ENCODE data around the gene FBXO36. TPM values are rescaled to one million over a fixed set of nuclear protein-coding genes. Genes with fewer than 3 reads are reported as not detected.

The FBXO36 gene
- total and polyA plus RNA-seq, 2 of the 13 experiments (the other 11 are each of a cell fraction or from before 2014, with no cell fraction given) = 2.8 TPM

DNA sequence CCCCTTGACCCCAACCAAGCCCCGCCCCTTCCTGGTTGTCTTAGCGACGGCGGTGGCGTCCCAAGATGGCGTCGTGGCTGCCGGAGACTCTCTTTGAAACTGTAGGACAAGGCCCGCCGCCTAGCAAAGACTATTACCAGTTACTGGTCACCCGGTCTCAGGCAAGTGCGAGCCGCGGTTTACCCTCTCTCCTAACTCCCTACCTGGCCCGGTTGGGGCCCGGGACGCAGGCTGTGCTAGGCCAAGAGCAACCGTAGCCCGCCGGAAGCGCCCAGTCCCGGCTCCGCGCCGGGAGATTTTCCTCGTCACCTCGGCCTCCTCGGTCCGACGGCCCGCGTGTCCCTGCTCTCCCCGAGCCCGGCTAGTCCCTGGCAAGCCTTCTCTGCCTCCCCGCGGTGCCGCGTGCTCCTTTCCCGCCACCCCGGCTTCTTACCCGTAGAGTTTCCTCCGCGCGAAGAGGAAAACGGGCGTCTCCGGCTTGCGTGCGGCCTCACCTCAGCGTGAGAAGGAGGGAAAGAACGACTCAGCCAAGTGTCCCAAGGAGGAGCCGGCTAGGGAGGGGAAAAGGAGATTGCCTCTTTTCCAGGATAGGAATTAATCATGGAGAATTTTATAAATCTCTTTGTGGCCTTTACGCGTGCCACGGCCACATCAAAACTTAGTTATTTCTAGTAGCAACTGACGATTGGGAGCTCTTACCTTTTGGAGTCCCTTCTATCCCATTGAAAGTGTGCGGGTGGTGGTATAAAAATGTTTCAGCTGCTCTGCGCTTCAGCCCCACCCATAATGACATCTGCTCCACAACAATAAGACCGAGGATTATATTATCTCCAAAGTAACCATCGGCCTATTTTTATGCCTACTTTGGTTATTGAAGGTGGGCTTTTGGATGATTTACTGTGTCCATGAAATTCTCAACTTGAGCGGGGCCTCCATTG, at the start of gene FBXO36 (continued):
- TF ChIP-seq, protein P1, sequence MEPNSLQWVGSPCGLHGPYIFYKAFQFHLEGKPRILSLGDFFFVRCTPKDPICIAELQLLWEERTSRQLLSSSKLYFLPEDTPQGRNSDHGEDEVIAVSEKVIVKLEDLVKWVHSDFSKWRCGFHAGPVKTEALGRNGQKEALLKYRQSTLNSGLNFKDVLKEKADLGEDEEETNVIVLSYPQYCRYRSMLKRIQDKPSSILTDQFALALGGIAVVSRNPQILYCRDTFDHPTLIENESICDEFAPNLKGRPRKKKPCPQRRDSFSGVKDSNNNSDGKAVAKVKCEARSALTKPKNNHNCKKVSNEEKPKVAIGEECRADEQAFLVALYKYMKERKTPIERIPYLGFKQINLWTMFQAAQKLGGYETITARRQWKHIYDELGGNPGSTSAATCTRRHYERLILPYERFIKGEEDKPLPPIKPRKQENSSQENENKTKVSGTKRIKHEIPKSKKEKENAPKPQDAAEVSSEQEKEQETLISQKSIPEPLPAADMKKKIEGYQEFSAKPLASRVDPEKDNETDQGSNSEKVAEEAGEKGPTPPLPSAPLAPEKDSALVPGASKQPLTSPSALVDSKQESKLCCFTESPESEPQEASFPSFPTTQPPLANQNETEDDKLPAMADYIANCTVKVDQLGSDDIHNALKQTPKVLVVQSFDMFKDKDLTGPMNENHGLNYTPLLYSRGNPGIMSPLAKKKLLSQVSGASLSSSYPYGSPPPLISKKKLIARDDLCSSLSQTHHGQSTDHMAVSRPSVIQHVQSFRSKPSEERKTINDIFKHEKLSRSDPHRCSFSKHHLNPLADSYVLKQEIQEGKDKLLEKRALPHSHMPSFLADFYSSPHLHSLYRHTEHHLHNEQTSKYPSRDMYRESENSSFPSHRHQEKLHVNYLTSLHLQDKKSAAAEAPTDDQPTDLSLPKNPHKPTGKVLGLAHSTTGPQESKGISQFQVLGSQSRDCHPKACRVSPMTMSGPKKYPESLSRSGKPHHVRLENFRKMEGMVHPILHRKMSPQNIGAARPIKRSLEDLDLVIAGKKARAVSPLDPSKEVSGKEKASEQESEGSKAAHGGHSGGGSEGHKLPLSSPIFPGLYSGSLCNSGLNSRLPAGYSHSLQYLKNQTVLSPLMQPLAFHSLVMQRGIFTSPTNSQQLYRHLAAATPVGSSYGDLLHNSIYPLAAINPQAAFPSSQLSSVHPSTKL (CRISPR knock-in tag; IDR thresholded peaks at IDR 0.05) = 0 out of 2 replicates have a peak, but pooled peaks have one; percentile 25
- TF ChIP-seq, protein P2, sequence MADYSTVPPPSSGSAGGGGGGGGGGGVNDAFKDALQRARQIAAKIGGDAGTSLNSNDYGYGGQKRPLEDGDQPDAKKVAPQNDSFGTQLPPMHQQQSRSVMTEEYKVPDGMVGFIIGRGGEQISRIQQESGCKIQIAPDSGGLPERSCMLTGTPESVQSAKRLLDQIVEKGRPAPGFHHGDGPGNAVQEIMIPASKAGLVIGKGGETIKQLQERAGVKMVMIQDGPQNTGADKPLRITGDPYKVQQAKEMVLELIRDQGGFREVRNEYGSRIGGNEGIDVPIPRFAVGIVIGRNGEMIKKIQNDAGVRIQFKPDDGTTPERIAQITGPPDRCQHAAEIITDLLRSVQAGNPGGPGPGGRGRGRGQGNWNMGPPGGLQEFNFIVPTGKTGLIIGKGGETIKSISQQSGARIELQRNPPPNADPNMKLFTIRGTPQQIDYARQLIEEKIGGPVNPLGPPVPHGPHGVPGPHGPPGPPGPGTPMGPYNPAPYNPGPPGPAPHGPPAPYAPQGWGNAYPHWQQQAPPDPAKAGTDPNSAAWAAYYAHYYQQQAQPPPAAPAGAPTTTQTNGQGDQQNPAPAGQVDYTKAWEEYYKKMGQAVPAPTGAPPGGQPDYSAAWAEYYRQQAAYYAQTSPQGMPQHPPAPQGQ (CRISPR knock-in tag; IDR thresholded peaks at IDR 0.05; ENCODE audit: borderline replicate concordance) = no peak
- TF ChIP-seq ZNF746 (CRISPR knock-in tag; IDR thresholded peaks at IDR 0.05) = peak; percentile 74; the same call in 1 of the 2 replicates
- TF ChIP-seq, protein P3, sequence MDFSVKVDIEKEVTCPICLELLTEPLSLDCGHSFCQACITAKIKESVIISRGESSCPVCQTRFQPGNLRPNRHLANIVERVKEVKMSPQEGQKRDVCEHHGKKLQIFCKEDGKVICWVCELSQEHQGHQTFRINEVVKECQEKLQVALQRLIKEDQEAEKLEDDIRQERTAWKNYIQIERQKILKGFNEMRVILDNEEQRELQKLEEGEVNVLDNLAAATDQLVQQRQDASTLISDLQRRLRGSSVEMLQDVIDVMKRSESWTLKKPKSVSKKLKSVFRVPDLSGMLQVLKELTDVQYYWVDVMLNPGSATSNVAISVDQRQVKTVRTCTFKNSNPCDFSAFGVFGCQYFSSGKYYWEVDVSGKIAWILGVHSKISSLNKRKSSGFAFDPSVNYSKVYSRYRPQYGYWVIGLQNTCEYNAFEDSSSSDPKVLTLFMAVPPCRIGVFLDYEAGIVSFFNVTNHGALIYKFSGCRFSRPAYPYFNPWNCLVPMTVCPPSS (IDR thresholded peaks at IDR 0.05) = no peak
- TF ChIP-seq NKX3-1 (CRISPR knock-in tag; IDR thresholded peaks at IDR 0.05) = no peak; the same call in 1 of the 2 replicates
- TF ChIP-seq ZNF337 (CRISPR knock-in tag; IDR thresholded peaks at IDR 0.05; ENCODE audit: borderline replicate concordance, low read depth) = 0 out of 2 replicates have a peak, but pooled peaks have one; percentile 38
- 0 out of 2 replicates have a peak, but pooled peaks have one; percentile 11 for TF ChIP-seq ZBTB7A (CRISPR knock-in tag; IDR thresholded peaks at IDR 0.05)
- TF ChIP-seq ZNF607 (CRISPR knock-in tag; IDR thresholded peaks at IDR 0.05; ENCODE audit: borderline replicate concordance) = no peak; the same call in 1 of the 2 replicates
- TF ChIP-seq, protein P4, sequence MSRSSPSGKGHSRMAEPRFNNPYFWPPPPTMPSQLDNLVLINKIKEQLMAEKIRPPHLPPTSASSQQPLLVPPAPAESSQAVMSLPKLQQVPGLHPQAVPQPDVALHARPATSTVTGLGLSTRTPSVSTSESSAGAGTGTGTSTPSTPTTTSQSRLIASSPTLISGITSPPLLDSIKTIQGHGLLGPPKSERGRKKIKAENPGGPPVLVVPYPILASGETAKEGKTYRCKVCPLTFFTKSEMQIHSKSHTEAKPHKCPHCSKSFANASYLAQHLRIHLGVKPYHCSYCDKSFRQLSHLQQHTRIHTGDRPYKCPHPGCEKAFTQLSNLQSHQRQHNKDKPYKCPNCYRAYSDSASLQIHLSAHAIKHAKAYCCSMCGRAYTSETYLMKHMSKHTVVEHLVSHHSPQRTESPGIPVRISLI (CRISPR knock-in tag; IDR thresholded peaks at IDR 0.05; ENCODE audit: borderline replicate concordance) = no peak
- no peak for TF ChIP-seq PCBP2 (optimal IDR thresholded peaks at IDR 0.05; ENCODE audit: low read depth, low read length, poor library complexity, severe bottlenecking)
- TF ChIP-seq MED13 (CRISPR knock-in tag; IDR thresholded peaks at IDR 0.05) = no peak

Data from HepG2 (cell line).